Measurements from ENCODE around the gene GDA. TPM values are rescaled to one million over a fixed set of nuclear protein-coding genes. Genes with fewer than 3 reads are reported as not detected.
"Not testable (repeated sequence)": the region's sequence is repeated elsewhere in the genome, so short reads cannot be mapped to it uniquely, and the experiment has no call there.

GDA gene
- total RNA-seq, 2 donors from 2014 or later: 1.6 to 4.4 TPM

DNA sequence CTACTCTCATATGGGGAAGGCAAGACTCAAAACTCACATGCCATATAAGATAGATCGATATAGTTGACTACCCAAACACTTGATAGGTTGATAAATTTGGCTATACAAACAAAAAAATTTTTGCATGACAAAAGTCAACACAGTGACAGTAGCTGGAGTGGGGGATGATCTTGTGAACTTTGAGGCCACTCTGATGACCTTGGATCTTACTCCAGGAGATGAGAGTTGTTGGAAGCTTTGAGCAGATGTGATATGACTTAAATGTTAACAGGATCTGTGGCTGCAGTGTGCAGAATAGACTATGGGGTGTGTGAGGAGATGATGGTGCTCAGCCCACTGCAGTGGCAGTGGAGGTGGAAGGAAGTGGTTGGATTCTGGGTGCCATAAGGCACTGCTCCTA, 114.3 kb downstream of the GDA start:
- ATAC-seq: no peak
- 58 to 77% methylated on average over 1 of the region's 1 CpG for WGBS, 2 donors
- Histone ChIP-seq H3K36me3 (replicated peaks in 1 of 2; ENCODE audit: insufficient read depth in 1 of 2, low read depth in 2 of 2) (no peaks in the 10 kb centered on the region), H3K9me3 (no peaks in the 10 kb centered on the region), H3K4me3 (no peak overlapping the region), H3K27me3 (no peaks in the 10 kb centered on the region), H3K4me1 (no peaks in the 10 kb centered on the region), H3K27ac (no peak overlapping the region)
- DNase-seq: no peak
- TF ChIP-seq, protein P1, sequence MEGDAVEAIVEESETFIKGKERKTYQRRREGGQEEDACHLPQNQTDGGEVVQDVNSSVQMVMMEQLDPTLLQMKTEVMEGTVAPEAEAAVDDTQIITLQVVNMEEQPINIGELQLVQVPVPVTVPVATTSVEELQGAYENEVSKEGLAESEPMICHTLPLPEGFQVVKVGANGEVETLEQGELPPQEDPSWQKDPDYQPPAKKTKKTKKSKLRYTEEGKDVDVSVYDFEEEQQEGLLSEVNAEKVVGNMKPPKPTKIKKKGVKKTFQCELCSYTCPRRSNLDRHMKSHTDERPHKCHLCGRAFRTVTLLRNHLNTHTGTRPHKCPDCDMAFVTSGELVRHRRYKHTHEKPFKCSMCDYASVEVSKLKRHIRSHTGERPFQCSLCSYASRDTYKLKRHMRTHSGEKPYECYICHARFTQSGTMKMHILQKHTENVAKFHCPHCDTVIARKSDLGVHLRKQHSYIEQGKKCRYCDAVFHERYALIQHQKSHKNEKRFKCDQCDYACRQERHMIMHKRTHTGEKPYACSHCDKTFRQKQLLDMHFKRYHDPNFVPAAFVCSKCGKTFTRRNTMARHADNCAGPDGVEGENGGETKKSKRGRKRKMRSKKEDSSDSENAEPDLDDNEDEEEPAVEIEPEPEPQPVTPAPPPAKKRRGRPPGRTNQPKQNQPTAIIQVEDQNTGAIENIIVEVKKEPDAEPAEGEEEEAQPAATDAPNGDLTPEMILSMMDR (IDR thresholded peaks at IDR 0.05): no peak
- TF ChIP-seq POLR2A (IDR thresholded peaks at IDR 0.05): no peak
- intact Hi-C loops (cut with DNase I): loop anchor here (5.0 kb wide), 1 partner anchor 221 kb away; no protein-coding TSS in a partner anchor

- DNase-seq (no peak), ATAC-seq (no peak)
- H3K9me3 ChIP-seq: no peaks in the 10 kb centered on the region
- TF ChIP-seq, protein P1 (IDR thresholded peaks at IDR 0.05): no peak
- TF ChIP-seq POLR2A (IDR thresholded peaks at IDR 0.05): no peak
- no peaks in the 10 kb centered on the region for H3K4me1 ChIP-seq
- no peaks in the 10 kb centered on the region for H3K36me3 ChIP-seq (replicated peaks in 1 of 2; ENCODE audit: insufficient read depth in 1 of 2, low read depth in 2 of 2)
- no peak overlapping the region for H3K4me3 ChIP-seq
- 55 to 60% methylated on average over 3 of the region's 3 CpGs for WGBS, 2 donors
- H3K27me3 ChIP-seq: no peaks in the 10 kb centered on the region
- no peak overlapping the region for H3K27ac ChIP-seq
- intact Hi-C loops (cut with DNase I): no loop called here
Measured at GRCh38 chr9:72268961-72269360, 119.7 kb downstream of the GDA start.

DNA sequence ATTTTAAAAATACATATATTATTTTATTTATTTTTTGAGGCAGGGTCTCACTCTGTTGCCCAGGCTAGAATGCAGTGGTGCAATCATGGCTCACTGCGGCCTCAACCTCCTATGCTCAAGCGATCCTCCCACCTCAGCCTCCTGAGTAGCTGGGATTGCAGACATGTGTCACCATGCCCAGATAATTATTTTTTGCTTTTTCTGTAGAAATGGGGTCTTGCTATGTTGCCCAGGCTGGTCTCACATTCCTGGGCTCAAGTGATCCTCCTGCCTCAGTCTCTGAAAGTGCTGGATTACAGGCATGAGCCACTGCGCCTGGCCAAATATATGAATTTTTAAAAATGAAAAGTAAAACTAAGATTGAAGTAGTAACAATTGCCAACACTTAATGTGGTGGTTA, 121.1 kb downstream of the GDA start:
- intact Hi-C loops (cut with DNase I); H3K4me1 ChIP-seq; H3K27me3 ChIP-seq; ATAC-seq; H3K9me3 ChIP-seq; DNase-seq; H3K4me3 ChIP-seq; H3K36me3 ChIP-seq (replicated peaks in 1 of 2; ENCODE audit: insufficient read depth in 1 of 2, low read depth in 2 of 2); H3K27ac ChIP-seq: not testable (repeated sequence)
- 92 to 94% methylated on average over 3 of the region's 3 CpGs for WGBS, 2 donors

GRCh38 chr9:72271613-72272478, 122.6 kb downstream of the GDA start:
- TF ChIP-seq, protein P1 (IDR thresholded peaks at IDR 0.05): peak; percentile 55 to 96 (median 80)
- TF ChIP-seq POLR2A (IDR thresholded peaks at IDR 0.05): no peak
- Histone ChIP-seq H3K9me3 (no peaks in the 10 kb centered on the region), H3K36me3 (replicated peaks in 1 of 2; ENCODE audit: insufficient read depth in 1 of 2, low read depth in 2 of 2) (no peaks in the 10 kb centered on the region), H3K27me3 (no peaks in the 10 kb centered on the region), H3K27ac (no peak overlapping the region), H3K4me1 (no peaks in the 10 kb centered on the region), H3K4me3 (no peak overlapping the region)
- peak; percentile 56 to 63 (median 60) for DNase-seq
- ATAC-seq: peak; percentile 74
- intact Hi-C loops (cut with DNase I): no loop called here
- 38 to 40% methylated on average over 9 of the region's 9 CpGs for WGBS, 2 donors

- DNase-seq (no peak), ATAC-seq (no peak)
- Histone ChIP-seq H3K4me3 (no peak overlapping the region), H3K36me3 (replicated peaks in 1 of 2; ENCODE audit: insufficient read depth in 1 of 2, low read depth in 2 of 2) (no peaks in the 10 kb centered on the region), H3K4me1 (no peaks in the 10 kb centered on the region), H3K27me3 (no peaks in the 10 kb centered on the region), H3K9me3 (no peaks in the 10 kb centered on the region), H3K27ac (no peak overlapping the region)
- 58 to 95% methylated on average over 2 to 4 of the region's 4 CpGs for WGBS, 2 donors
- TF ChIP-seq, protein P1 (IDR thresholded peaks at IDR 0.05): no peak
- TF ChIP-seq POLR2A (IDR thresholded peaks at IDR 0.05): no peak
- intact Hi-C loops (cut with DNase I): no loop called here
Measured at GRCh38 chr9:72274441-72274840, 125.2 kb downstream of the GDA start.

All from body of pancreas (tissue), 4 donors.